ENCODE measurements around the gene CACNA2D1. TPM values are rescaled to one million over a fixed set of nuclear protein-coding genes. Genes with fewer than 3 reads are reported as not detected.

Gene CACNA2D1
- 275 TPM for total RNA-seq

DNA sequence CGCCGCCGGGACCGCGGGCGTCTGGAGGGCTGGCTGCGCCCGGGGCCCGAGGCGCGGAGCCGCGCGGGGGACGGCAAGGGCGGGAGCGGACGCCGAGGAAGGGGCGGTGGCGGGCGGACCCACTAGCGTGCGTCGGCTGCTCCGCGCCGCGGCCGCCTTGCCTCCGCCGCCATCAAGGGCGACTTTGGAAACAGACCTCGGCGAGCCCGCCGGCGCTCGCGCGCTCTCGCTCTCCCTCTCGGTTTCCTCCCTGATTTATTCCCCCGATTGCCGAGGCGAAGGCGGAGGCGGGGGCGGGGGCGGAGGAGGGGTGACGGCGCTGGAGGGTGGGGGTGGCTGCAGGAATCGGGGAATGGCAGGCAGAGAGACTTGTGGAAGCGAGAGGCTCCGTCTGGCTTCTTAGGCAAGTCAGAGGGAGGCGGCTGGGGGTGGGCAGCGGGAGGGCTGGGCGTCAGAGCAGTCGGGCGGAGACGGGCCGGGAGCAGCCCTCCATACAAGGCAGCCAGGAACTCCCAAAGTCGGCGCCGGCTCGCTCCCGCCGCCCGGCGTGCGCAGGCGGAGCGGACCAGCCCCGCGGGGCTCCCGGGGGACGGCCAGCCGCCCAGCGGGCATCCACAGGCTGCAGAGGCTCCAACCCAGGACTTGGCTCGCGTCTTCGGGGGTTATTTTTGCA is at the start of gene CACNA2D1:
Gene CACNA2D1, minus strand, starts transcription at position 231 of the 673 bp plus-strand sequence.

All from parietal lobe (tissue), 1 donor.